Endothelial cell (in vitro differentiated cells): ENCODE measurements around the gene RPS6KA2. TPM values are rescaled to one million over a fixed set of nuclear protein-coding genes. Genes with fewer than 3 reads are reported as not detected.

Experiments used
- DNase-seq: peaks from one replicate; pipeline ENCODE4 v3.0.0; 2021; ENCODE audit warnings: low spot score
- H3K27ac Mint-ChIP-seq: one replicate; pipeline ENCODE4 v1.8.0; 2021; ENCODE audit warnings: mixed read lengths, inconsistent platforms; ENCODE audit not compliant: unreplicated experiment
- H3K27me3 Mint-ChIP-seq: one replicate; pipeline ENCODE4 v1.8.0; 2021; ENCODE audit warnings: mild to moderate bottlenecking, moderate library complexity, mixed read lengths, inconsistent platforms; ENCODE audit not compliant: unreplicated experiment
- H3K36me3 Mint-ChIP-seq: one replicate; pipeline ENCODE4 v1.8.0; 2021; ENCODE audit warnings: mild to moderate bottlenecking, low read depth, mixed read lengths, inconsistent platforms; ENCODE audit not compliant: unreplicated experiment
- H3K4me1 Mint-ChIP-seq: one replicate; pipeline ENCODE4 v1.8.0; 2021; ENCODE audit warnings: mild to moderate bottlenecking, mixed read lengths, inconsistent platforms; ENCODE audit not compliant: unreplicated experiment
- H3K4me3 Mint-ChIP-seq: one replicate; pipeline ENCODE4 v1.8.0; 2021; ENCODE audit warnings: mild to moderate bottlenecking, mixed read lengths, inconsistent platforms; ENCODE audit not compliant: unreplicated experiment
- H3K9me3 Mint-ChIP-seq: one replicate; pipeline ENCODE4 v1.8.0; 2021; ENCODE audit warnings: mixed read lengths, inconsistent platforms; ENCODE audit not compliant: unreplicated experiment
- CTCF ChIP-seq: fragments of 200-600 bp; sonication (generic); IDR thresholded peaks from one replicate; pipeline ENCODE4 v1.5.0; 2021; ENCODE audit warnings: antibody characterized with exemption; ENCODE audit not compliant: unreplicated experiment
- total RNA-seq: library from RNA; stranded (reverse); fragmentation: NEBNext Ultra II Directional; extraction: Animal tissue kit (Norgen Biotek cat#: 25700); gene quantifications from one replicate; pipeline ENCODE4 v1.2.1, GENCODE V29; 2021; ENCODE audit not compliant: unreplicated experiment

RPS6KA2 gene
- total RNA-seq, 1 donor from 2014 or later: 105 TPM

- peaks cover 16% of the 10 kb centered on the region for H3K27me3 Mint-ChIP-seq
- TF ChIP-seq CTCF: no peak
- H3K27ac Mint-ChIP-seq: peak overlapping the region; percentile 78
- no peaks in the 10 kb centered on the region for H3K9me3 Mint-ChIP-seq
- no peak for DNase-seq
- peaks cover 55% of the 10 kb centered on the region for H3K4me1 Mint-ChIP-seq
- peaks cover 4% of the 10 kb centered on the region for H3K36me3 Mint-ChIP-seq
- H3K4me3 Mint-ChIP-seq: peak overlapping the region; percentile 97
Observed at GRCh38 chr6:166625356-166625755, 1.7 kb downstream of the RPS6KA2 start.

GRCh38 chr6:166624275-166624674, 2.8 kb downstream of the RPS6KA2 start:
- H3K36me3 Mint-ChIP-seq: peaks cover 6% of the 10 kb centered on the region
- H3K27me3 Mint-ChIP-seq: peaks cover 21% of the 10 kb centered on the region
- peak overlapping the region; percentile 39 for H3K4me3 Mint-ChIP-seq
- peaks cover 55% of the 10 kb centered on the region for H3K4me1 Mint-ChIP-seq
- H3K27ac Mint-ChIP-seq: no peak overlapping the region
- TF ChIP-seq CTCF: no peak
- no peaks in the 10 kb centered on the region for H3K9me3 Mint-ChIP-seq
- no peak for DNase-seq

- peaks cover 55% of the 10 kb centered on the region for H3K4me1 Mint-ChIP-seq
- no peak overlapping the region for H3K27ac Mint-ChIP-seq
- peaks cover 15% of the 10 kb centered on the region for H3K36me3 Mint-ChIP-seq
- no peak for DNase-seq
- peaks cover 18% of the 10 kb centered on the region for H3K27me3 Mint-ChIP-seq
- H3K4me3 Mint-ChIP-seq: no peak overlapping the region
- TF ChIP-seq CTCF: no peak
- no peaks in the 10 kb centered on the region for H3K9me3 Mint-ChIP-seq
Observed at GRCh38 chr6:166623318-166623717, 3.7 kb downstream of the RPS6KA2 start.

- peaks cover 11% of the 10 kb centered on the region for H3K27me3 Mint-ChIP-seq
- H3K36me3 Mint-ChIP-seq: peaks cover 26% of the 10 kb centered on the region
- H3K27ac Mint-ChIP-seq: no peak overlapping the region
- peaks cover 68% of the 10 kb centered on the region for H3K4me1 Mint-ChIP-seq
- H3K9me3 Mint-ChIP-seq: no peaks in the 10 kb centered on the region
- TF ChIP-seq CTCF: no peak
- H3K4me3 Mint-ChIP-seq: no peak overlapping the region
- no peak for DNase-seq
Observed at GRCh38 chr6:166621114-166621540, 5.9 kb downstream of the RPS6KA2 start.

GRCh38 chr6:166620478-166621113, 6.5 kb downstream of the RPS6KA2 start:
- Mint-ChIP-seq H3K9me3 (no peaks in the 10 kb centered on the region), H3K4me1 (peaks cover 68% of the 10 kb centered on the region), H3K36me3 (peaks cover 22% of the 10 kb centered on the region), H3K27me3 (peaks cover 8% of the 10 kb centered on the region), H3K4me3 (peak overlapping the region; percentile 5), H3K27ac (no peak overlapping the region)
- no peak for DNase-seq
- TF ChIP-seq CTCF: no peak
